GM12891 (cell line): ENCODE data around the gene HIPK2.

Experiments used
- DNase-seq: peaks from one replicate; pipeline ENCODE4 v3.0.0; 2011; ENCODE audit warnings: low spot score; ENCODE audit not compliant: insufficient read length
- FAIRE-seq: peaks from 2 replicates; lab custom pipeline; 2011; peaks lifted over from hg19 to GRCh38; lab: Jason Lieb, UNC
- PAX5 ChIP-seq: IDR thresholded peaks from 2 replicates; pipeline ENCODE4 v1.6.1; 2011; ENCODE audit warnings: low read length, moderate library complexity, mild to moderate bottlenecking; ENCODE audit not compliant: insufficient read depth, severe bottlenecking
- POLR2A ChIP-seq: IDR thresholded peaks from 2 replicates; pipeline ENCODE4 v1.6.1; 2011; ENCODE audit warnings: low read depth, low read length, control low read depth
- POLR2AphosphoS5 ChIP-seq: IDR thresholded peaks from 2 replicates; pipeline ENCODE4 v1.6.1; 2011; ENCODE audit warnings: low read depth, low read length, control low read depth
- POU2F2 ChIP-seq: IDR thresholded peaks from 2 replicates; pipeline ENCODE4 v1.6.1; 2011; ENCODE audit warnings: low read depth, mild to moderate bottlenecking, control low read depth, low read length, moderate library complexity
- SPI1 ChIP-seq: IDR thresholded peaks from 2 replicates; pipeline ENCODE4 v1.6.1; 2011; ENCODE audit warnings: low read depth, low read length, control low read depth
- TAF1 ChIP-seq: IDR thresholded peaks from 2 replicates; pipeline ENCODE4 v1.6.1; 2011; ENCODE audit warnings: low read depth, low read length, control low read depth

The HIPK2 gene

DNA sequence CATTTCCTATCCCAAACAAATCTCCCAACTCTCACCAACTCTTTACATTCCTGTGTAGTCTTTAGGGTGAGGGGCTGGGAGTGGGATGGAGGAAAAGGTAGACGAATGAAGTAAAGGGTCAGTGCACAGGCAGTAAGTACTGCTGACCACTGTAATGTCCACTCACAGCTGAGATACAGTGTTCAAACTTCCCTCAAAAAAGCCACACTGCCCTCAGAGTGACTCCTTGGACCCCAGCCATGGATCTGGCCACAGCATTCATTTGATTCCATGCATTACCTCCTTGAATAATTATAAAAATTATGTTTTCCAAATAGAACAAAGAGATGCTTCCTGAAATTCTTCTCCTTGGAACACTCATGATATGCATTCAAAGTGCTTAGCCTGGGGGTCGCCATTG, 19.8 kb upstream of the HIPK2 start:
- TF ChIP-seq POLR2A (no peak), PAX5 (no peak), POU2F2 (no peak), SPI1 (no peak), POLR2AphosphoS5 (no peak), TAF1 (no peak)
- no peak for FAIRE-seq
- no peak for DNase-seq

DNA sequence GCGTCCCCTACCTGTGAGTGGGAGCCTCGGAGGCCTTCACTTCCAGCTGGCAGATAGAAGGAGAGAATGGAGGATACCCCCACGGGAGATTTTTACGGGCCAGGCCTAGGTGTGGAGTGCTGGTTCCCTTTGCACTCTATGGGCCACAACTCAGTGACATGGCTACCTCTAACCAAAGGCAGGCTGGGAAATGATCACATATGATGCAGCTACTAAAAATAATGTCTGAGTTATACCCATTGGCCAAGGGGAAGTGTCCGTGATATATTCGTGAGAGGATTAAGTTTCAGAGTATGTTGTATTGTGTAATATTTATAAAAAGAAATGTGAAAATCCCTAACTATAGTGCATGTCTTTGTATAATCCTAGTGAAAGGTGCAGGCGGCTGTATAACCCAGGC, 13.5 kb upstream of the HIPK2 start:
- no peak for FAIRE-seq
- DNase-seq: no peak
- no peak for TF ChIP-seq POLR2AphosphoS5

DNA sequence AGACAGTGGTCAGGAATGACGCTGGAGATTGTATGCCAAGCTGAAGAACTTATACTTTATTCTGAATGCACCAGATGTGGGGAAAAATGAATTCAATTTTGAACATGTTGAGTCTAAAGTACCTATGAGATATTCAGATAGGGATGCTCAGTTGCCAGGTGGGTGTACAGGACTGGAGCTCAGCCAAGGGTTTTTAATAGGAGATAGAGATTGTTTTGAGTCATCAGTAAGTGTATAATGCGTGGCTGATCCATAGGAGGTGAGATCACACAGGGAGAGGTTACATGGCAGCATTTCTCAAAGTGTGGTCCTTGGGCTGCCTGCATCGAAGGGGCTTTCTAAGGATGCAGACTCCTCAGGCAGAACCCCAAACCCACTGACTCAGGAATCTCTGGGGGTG, 6.8 kb upstream of the HIPK2 start:
- TF ChIP-seq POLR2A: no peak
- no peak for TF ChIP-seq SPI1
- no peak for TF ChIP-seq TAF1
- TF ChIP-seq POU2F2: no peak
- no peak for TF ChIP-seq POLR2AphosphoS5
- TF ChIP-seq PAX5: no peak
- DNase-seq: no peak
- FAIRE-seq: no peak

DNA sequence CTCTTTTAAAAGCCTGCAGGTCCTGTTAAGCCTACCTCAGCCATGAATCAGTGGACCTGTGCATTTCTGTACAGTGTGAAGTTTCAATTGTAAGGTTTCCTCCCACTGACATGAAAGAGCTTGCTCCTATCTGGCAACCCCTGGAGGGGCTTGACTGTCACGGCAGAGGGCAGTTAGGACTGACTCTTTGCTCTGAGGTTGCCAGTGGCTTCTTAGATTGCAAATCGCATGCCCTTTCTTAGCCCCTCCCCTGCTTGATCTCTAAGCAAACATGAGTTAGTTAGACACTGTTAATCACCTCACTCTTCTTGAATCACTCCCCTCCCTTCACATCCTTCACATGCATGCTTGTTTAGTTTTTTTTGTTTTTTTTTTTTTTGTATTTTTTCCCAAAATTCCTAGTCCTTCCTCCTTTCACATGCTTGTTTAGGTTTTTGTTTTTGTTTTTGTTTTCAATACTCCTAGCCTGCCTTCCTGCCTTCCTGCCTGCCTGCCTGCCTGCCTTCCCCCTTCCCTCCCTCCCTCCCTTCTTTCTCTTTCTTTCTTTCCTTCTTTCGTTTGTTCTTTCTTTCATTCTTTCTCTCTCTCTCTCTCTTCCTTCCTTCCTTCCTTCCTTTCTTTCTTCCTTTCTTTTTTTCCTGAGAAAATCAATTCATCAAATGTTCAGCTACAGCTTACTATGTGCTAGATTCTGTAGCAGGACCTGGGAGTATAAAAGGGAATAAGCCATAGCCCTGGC, 6.0 kb upstream of the HIPK2 start:
- no peak for TF ChIP-seq PAX5
- TF ChIP-seq SPI1: no peak
- no peak for TF ChIP-seq POLR2AphosphoS5
- DNase-seq (no peak), FAIRE-seq (no peak)

DNA sequence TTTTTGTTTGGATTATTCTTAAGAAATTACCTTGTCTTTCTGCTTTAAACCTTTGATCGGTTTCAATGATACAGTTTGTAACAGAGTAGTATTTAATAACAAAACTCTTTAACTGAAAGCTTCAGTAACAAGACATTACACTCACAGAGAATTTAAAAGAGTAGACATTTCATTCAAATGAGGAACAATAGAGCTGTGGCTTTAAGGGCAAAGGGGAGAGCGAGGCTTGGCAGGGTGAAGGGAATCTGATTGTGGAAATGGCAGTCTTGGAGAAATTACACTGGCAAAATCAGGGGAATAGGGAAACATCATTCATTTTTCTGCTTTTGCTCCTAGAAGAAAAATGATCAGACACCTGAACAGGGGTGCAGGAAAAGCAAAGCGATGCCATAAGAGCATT, 5.1 kb upstream of the HIPK2 start:
- DNase-seq: no peak

DNA sequence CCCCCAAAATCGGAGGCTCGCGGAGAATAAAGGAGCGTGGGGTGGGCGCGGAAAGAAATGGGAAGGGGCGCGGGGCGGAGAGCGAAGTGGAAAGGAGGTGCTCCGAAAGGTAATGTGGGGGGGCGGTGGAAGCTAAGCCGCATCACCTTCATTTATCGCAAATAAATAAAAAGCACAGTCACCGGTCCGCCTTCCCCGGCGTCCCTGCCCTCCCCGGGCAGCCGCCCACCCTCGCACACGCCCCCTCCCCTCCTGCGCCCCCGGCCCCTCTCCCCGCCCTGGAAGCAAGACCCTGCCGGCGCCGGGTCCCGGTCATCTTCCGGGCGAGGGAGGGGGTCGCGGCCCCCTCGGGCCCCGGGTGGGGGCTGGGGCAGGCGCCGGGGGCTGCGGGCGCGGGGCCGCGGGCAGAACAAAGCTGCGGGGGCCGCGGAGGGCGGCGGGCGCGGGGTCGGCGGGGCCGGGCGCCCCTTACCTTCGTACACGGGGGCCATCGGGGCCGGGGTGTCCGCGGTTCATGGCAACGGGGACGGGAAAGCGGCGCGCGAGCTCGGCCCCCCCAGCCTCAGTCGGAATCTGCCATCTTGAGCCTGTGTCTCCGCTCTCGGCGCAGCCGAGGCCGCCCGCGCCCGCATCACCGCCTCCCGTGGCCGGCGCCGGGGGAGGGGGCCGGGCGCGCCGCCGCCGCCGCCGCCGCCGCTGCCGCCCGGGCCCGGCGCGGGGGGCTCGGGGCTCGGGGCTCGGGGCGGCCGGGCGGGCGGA, 486 bp downstream of the HIPK2 start:
- TF ChIP-seq POLR2A: no peak
- no peak for TF ChIP-seq SPI1
- TF ChIP-seq POU2F2: no peak
- TF ChIP-seq POLR2AphosphoS5: no peak
- TF ChIP-seq PAX5: no peak
- no peak for TF ChIP-seq TAF1
- DNase-seq: peak; percentile 41
- FAIRE-seq: no peak

More for the DNA sequence above, 5.1 kb upstream of the HIPK2 start:
- FAIRE-seq: no peak
- TF ChIP-seq SPI1 (no peak), POU2F2 (no peak), POLR2A (no peak), TAF1 (no peak), PAX5 (no peak), POLR2AphosphoS5 (no peak)

DNA sequence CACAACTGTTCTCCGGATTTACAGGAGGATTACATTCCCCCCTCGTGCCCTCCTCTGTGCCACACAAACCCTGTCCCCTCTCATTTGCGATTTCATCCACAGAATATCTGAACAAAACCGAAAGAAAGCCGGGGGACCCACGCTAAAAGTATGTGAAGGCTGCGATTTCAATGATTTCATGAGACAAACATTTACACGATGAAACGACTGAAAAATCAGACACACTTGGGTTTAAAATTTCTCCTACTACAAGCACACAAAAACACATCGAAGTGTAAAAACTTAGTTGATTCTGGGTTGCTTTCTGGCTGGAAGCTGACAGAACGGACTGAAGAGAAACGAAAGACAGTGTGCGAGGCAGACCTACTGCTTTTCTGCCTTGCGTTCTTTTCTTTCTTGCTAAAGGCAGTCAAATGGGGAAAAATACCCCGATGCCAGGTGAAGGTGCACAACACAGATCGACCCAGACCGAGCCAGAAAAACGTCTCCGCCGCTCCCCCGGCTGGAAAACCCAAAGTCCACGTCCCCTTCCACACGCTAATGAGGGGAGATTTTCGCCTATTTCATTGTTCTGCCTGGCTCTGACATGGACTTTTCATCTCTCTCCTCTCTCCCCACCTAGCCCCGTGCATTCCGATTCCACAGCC, 1.2 kb downstream of the HIPK2 start:
- no peak for DNase-seq
- TF ChIP-seq POLR2A (no peak; the same call in 1 of the 2 replicates), POU2F2 (no peak), SPI1 (no peak)
- FAIRE-seq: peak; percentile 55

DNA sequence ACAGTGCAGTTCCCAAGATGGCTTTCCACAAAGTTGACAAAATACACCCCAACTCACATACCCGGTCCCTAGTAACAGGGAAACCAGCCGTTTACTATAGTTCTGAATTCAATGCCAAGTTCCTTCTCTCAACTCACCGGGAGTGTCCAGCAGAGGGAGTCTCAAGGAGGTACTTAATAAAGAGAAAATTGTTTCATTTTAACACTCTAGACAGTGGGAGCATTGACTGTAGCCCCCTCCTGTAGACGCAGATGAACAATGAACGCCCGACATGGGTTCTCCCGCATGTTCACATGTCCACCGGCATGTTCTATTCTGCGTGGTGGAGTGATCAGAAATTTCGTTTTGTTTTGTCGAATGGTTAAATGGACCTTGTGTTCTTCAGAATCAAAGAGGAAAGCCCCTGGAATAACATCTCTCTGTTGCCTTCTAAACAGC, 1.9 kb downstream of the HIPK2 start:
- DNase-seq (peak; percentile 35), FAIRE-seq (peak; percentile 81)
- TF ChIP-seq POU2F2: no peak
- TF ChIP-seq POLR2A: no peak; the same call in 1 of the 2 replicates
- TF ChIP-seq TAF1: no peak
- TF ChIP-seq SPI1: no peak
- TF ChIP-seq POLR2AphosphoS5: no peak
- no peak for TF ChIP-seq PAX5

DNA sequence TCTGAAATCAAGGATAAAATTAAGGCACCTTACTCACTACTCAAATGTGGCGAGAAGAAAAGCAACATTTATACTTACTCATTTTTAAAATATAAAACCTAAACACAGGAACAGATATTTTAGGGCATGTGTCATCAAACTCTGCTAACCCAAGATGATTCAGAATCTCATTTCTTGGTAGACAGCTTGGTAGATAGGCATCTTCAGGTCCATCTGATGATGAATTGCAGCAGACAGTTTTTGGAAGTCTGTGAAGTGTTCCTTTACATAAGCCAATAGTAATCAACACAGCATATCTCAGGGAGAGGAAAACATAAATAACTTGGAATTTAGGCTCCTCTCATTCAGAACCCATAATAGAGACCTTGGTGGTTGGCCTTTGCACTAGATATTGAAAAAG, 3.4 kb downstream of the HIPK2 start:
- FAIRE-seq (no peak), DNase-seq (no peak)
- no peak for TF ChIP-seq PAX5
- no peak for TF ChIP-seq POLR2A
- no peak for TF ChIP-seq POLR2AphosphoS5
- no peak for TF ChIP-seq TAF1
- TF ChIP-seq POU2F2: no peak
- no peak for TF ChIP-seq SPI1

DNA sequence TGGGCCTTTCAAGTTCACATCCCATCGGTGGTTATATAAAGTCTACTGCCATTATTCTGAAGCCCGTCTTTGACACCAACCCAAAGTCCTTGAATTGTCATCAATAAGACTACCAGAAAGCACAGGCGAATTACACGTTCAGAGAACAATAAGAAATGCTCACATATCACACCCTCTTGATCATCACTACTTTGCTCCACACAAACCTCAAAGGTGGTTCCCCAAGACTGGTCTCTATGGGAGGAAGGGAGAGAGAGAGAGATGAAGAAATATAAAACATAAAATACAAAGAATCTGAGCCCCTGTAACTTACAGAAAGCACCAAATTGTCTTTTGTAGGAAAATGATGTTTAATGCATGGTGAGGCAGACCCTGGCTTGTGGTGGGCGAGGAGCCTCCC, 4.4 kb downstream of the HIPK2 start:
- DNase-seq (no peak), FAIRE-seq (no peak)
- TF ChIP-seq POLR2A (no peak), POLR2AphosphoS5 (no peak), SPI1 (no peak), POU2F2 (no peak), PAX5 (no peak), TAF1 (no peak)
